OCI-LY1 (cell line): ENCODE data around the gene PHLDB2.

ENCODE experiments used
- CTCF ChIP-seq: fragments of 200-600 bp; sonication (generic), shearing (Covaris generic); IDR thresholded peaks from 2 replicates; pipeline ENCODE4 v1.5.1; 2017; ENCODE audit warnings: mild to moderate bottlenecking, antibody characterized with exemption, low read length, moderate library complexity, mixed read lengths
- EZH2 ChIP-seq: fragments of 200-600 bp; sonication (generic), shearing (Covaris generic); IDR thresholded peaks from 2 replicates; pipeline ENCODE4 v1.8.0; 2017; ENCODE audit warnings: borderline replicate concordance, mixed run types, mild to moderate bottlenecking, antibody characterized with exemption, low read length, moderate library complexity, mixed read lengths

GRCh38 chr3:111965484-111965883, 106.4 kb downstream of the PHLDB2 start:
- TF ChIP-seq CTCF = no peak
- no peak for TF ChIP-seq EZH2
